GM18951 (cell line): Measurements from ENCODE around the gene UBE2B.
"Not testable (repeated sequence)": the region's sequence is repeated elsewhere in the genome, so short reads cannot be mapped to it uniquely, and the experiment has no call there.

Experiments
- POLR2A ChIP-seq: IDR thresholded peaks from 4 replicates; pipeline ENCODE4 v1.6.1; 2011; ENCODE audit warnings: mild to moderate bottlenecking; ENCODE audit not compliant: insufficient read length, insufficient read depth; ENCODE audit errors: extremely low read depth
- in situ Hi-C: fragments of 300-500 bp; cut with MboI; formaldehyde crosslinking; loops from one replicate; pipeline ENCODE4 v1.12.0; 2022; ENCODE audit warnings: low sequenced_read_pairs, mixed read lengths, inconsistent platforms; ENCODE audit not compliant: unreplicated experiment

The UBE2B gene

GRCh38 chr5:134411546-134412266, 40.3 kb downstream of the UBE2B start, which contains the start of gene CDKN2AIPNL:
TSS of gene CDKN2AIPNL (minus strand) at chr5:134411881. CDS start at chr5:134411854, 27 bp downstream.
- peak; percentile 88 for TF ChIP-seq POLR2A
- in situ Hi-C loops, result no loop called here

GRCh38 chr5:134413046-134413445, 41.7 kb downstream of the UBE2B start:
- in situ Hi-C loops, result no loop called here
- no peak for TF ChIP-seq POLR2A

GRCh38 chr5:134417707-134418106, 46.3 kb downstream of the UBE2B start:
- in situ Hi-C loops, result no loop called here
- TF ChIP-seq POLR2A, result no peak

- in situ Hi-C loops, result no loop called here
- TF ChIP-seq POLR2A, result no peak
These were observed 47.6 kb downstream of the UBE2B start for GRCh38 chr5:134418958-134419357.

- in situ Hi-C loops, result no loop called here
- no peak for TF ChIP-seq POLR2A
These were observed 49.0 kb downstream of the UBE2B start for GRCh38 chr5:134420343-134420742.

GRCh38 chr5:134421038-134421437, 49.7 kb downstream of the UBE2B start:
- in situ Hi-C loops, result not testable (repeated sequence)

GRCh38 chr5:134422791-134423365, 51.5 kb downstream of the UBE2B start:
- in situ Hi-C loops, result no loop called here
- TF ChIP-seq POLR2A, result no peak

- in situ Hi-C loops, result no loop called here
These were observed 52.0 kb downstream of the UBE2B start for GRCh38 chr5:134423376-134423775.

GRCh38 chr5:134426361-134426760, 55.0 kb downstream of the UBE2B start:
- TF ChIP-seq POLR2A, result no peak
- in situ Hi-C loops, result no loop called here

More at GRCh38 chr5:134423376-134423775, 52.0 kb downstream of the UBE2B start:
- no peak for TF ChIP-seq POLR2A

- in situ Hi-C loops, result no loop called here
- no peak for TF ChIP-seq POLR2A
These were observed 56.2 kb downstream of the UBE2B start for GRCh38 chr5:134427540-134428041.

GRCh38 chr5:134430001-134430569, 58.7 kb downstream of the UBE2B start:
- no peak for TF ChIP-seq POLR2A
- in situ Hi-C loops, result no loop called here

- TF ChIP-seq POLR2A, result no peak
- in situ Hi-C loops, result no loop called here
These were observed 60.8 kb downstream of the UBE2B start for GRCh38 chr5:134432174-134432573.

- no peak for TF ChIP-seq POLR2A
- in situ Hi-C loops, result no loop called here
These were observed 61.4 kb downstream of the UBE2B start for GRCh38 chr5:134432677-134433359.
